OCI-M1 (cell line): ENCODE results near the gene UGP2.
"Not testable (repeated sequence)": the region's sequence is repeated elsewhere in the genome, so short reads cannot be mapped to it uniquely, and the experiment has no call there.

Experiments used
- DNase-seq: peaks from one replicate; lab custom pipeline; 2025; lab: John Stamatoyannopoulos, UW

The UGP2 gene

DNA sequence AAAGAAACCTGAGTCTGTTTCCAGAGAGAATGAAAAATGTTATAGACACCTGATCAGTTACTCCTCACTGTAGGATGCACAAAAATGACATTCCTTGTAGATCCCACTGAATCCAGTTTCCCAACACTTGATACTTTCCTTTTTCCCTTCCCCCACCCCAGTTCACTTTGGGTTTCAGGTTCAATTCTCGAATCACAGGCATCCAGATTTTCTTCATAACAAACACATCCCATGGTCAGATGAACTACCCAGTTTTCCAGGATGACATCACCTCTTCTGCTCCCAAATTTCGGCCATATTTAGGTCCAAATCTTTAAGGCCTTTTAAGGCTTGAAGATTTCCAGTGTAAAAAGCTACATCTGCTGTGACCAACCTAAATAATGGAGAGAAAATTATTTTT lies 51.5 kb downstream of the UGP2 start:
- no peak for DNase-seq

DNA sequence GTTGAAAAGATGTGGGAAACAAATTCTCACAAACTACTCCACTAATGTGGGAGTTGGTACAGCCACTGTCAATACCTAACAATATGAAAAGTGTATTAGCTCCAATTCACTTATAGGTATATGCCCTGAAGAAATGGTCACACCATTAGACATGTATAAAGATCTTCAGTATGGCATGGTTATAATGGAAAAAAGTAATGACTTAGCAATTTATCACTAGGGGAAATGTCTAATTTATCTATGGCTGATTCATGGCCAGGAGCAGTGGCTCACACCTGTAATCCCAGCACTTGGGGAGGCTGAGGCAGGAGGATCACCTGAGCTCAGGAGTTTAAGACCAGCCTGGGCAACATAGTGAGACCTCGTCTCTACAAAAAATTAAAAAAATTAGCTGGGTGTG lies 52.5 kb downstream of the UGP2 start:
- no peak for DNase-seq

DNA sequence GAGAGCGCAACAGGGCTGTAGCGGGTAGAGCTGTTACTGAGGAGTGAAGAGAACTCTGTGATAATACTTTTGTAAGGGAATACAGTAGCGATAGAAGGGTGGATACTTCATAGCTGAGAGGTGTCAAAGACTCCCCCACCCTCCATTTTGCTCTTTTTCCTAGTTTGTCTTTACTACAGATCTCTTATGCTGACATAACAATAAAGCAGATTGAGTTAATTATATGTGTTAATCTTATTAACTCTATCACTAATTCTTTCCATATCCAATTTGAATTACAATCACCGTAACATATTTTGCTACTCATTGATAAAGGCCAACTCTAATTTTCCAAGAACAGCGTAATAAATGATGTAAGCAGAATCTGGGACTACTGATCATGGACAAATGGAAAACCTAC lies 57.1 kb downstream of the UGP2 start:
- no peak for DNase-seq

DNA sequence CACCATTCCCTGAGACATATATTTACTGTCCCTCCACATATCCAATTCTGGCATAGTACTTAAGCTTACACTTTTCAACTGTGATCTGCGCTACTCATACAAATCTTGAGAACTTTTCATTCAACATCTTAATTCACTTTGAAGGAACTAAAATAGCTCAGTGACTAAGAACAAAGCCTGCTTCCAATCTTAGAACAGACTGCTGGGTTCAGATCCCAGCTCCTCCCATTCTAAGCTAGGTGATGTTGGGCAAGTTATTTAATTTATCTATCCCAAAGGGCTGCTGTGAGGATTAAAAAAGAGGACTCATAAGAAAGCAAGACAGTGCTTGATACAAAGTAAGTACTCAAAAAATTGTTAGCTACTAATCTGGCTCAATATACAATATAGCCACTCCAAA lies 57.9 kb downstream of the UGP2 start:
- no peak for DNase-seq

DNA sequence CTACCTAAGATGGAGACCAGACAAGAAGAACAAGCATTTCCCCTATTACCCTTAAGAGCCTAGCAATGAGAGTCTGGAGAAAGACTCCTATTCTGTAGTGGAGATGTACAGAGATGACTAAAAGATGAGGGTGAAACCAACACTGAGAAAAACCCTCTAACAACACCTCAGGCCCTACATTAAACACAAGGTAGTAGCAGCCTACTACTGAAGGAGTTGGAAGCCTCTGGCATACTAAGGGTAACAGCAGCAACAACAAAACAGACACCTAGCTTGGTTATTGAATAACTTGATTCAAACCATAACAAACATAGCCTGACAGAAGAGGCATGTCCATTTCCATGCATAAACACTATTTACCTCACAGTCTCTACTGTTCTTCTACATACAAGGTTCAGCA lies 60.5 kb downstream of the UGP2 start:
- DNase-seq: no peak

DNA sequence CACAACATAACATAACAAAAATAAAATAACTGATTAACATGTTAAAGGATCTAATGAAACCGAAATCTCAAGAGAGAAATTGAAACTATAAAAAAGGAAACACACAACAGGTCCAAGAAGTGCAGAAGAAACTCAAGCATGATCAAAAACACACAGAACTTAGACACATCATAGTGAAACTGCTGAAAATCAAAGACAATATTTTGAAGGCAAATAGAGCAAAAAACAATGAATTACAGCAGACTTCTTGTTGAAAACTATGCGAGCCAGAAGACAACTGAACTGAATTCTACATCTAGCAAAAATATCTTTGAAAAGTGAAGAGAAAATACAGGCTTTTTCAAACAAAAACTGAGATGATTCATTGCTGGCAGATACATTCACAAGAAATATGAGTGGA lies 61.3 kb downstream of the UGP2 start:
- no peak for DNase-seq

DNA sequence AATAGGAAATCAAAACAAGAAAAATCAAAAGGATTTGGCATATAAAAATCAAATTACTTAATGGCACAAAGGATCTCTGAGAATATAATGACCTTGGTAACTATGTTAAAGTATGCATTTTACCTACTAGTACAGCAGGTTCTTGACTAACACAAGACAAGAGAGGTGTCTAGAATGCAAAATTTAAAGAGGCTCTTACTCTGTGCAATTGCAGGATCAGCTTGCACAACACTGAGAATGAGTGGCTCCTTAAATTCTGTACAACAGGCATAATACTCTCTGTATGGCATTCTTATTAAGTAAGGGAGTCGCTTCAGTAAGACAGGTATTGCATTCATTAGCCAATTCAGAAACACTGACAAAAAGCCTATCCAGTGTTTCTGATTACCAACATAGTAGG lies 72.6 kb downstream of the UGP2 start:
- DNase-seq: no peak

DNA sequence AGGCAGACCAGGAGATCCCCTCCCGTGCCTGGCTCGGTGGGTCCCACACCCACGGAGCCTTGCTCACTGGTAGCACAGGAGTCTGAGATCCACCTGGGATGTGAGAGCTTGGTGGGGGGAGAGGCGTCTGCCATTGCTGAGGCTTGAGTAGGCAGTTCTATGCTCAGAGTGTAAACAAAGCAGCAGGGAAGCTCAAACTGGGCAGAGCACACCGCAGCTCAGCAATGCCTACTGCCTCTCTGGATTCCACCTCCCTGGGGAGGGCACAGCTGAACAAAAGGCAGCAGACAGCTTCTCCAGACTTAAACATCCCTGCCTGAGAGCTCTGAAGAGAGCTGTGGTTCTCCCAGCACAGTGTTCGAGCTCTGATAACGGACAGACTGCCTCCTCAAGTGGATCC lies 85.1 kb downstream of the UGP2 start:
- no peak for DNase-seq

DNA sequence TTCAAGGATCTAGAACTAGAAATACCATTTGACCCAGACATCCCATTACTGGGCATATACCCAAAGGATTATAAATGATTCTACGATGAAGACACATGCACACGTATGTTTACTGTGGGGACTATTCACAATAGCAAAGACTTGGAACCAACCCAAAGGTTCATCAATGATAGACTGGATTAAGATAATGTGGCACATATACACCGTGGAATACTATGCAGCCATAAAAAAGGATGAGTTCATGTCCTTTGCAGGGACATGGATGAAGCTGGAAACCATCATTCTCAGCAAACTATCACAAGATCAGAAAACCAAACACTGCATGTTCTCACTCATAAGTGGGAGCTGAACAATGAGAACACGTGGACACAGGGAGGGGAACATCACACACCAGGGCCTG lies 90.4 kb downstream of the UGP2 start:
- not testable (repeated sequence) for DNase-seq
